GM23338 (cell line): ENCODE results near the gene CCR7. TPM values are rescaled to one million over a fixed set of nuclear protein-coding genes. Genes with fewer than 3 reads are reported as not detected.

ENCODE experiments used
- ATAC-seq: fragments of 200-7000 bp; cut with Tn5 transposase; 3 replicates; pipeline ENCODE4 v1.9.1; 2020
- DNase-seq: peaks from one replicate; pipeline ENCODE4 v3.0.0-alpha.2; 2015; ENCODE audit warnings: low spot score
- H2AFZ ChIP-seq: fragments of 200-600 bp; sonication (generic); 2 replicates; pipeline ENCODE4 v1.8.0; 2016; ENCODE audit warnings: antibody characterized with exemption, mild to moderate bottlenecking, moderate library complexity
- H3F3A ChIP-seq: fragments of 200-600 bp; sonication (generic); replicated peaks from 2 replicates; pipeline ENCODE4 v1.8.0; 2017; ENCODE audit warnings: antibody characterized with exemption, mixed run types, low read depth
- H3K27ac ChIP-seq: fragments of 200-600 bp; sonication (generic); 2 replicates; pipeline ENCODE4 v1.6.1; 2016; ENCODE audit warnings: low read depth
- H3K27me3 ChIP-seq: fragments of 200-600 bp; sonication (generic); 2 replicates; pipeline ENCODE4 v1.8.0; 2016; ENCODE audit warnings: mild to moderate bottlenecking, mixed run types, moderate library complexity; ENCODE audit not compliant: insufficient read depth
- H3K36me3 ChIP-seq: fragments of 200-600 bp; sonication (generic); 2 replicates; pipeline ENCODE4 v1.8.0; 2016; ENCODE audit warnings: mild to moderate bottlenecking; ENCODE audit not compliant: insufficient read depth
- H3K4me1 ChIP-seq: fragments of 200-600 bp; sonication (generic); 2 replicates; pipeline ENCODE4 v1.8.0; 2016; ENCODE audit warnings: mild to moderate bottlenecking, moderate library complexity; ENCODE audit not compliant: insufficient read depth
- H3K4me2 ChIP-seq: fragments of 200-600 bp; sonication (generic); 2 replicates; pipeline ENCODE4 v1.7.1; 2017; ENCODE audit warnings: mixed run types
- H3K4me3 ChIP-seq: fragments of 200-600 bp; sonication (generic); 2 replicates; pipeline ENCODE4 v1.6.1; 2016; ENCODE audit warnings: mixed run types
- H3K79me2 ChIP-seq: fragments of 200-600 bp; sonication (generic); replicated peaks from 2 replicates; pipeline ENCODE4 v1.8.0; 2017; ENCODE audit warnings: mild to moderate bottlenecking; ENCODE audit not compliant: insufficient read depth
- H3K9me2 ChIP-seq: fragments of 200-600 bp; sonication (generic); 2 replicates; pipeline ENCODE4 v1.8.0; 2017; ENCODE audit not compliant: insufficient read depth
- H4K20me1 ChIP-seq: fragments of 200-600 bp; sonication (generic); replicated peaks from 2 replicates; pipeline ENCODE4 v1.8.0; 2017; ENCODE audit warnings: mild to moderate bottlenecking; ENCODE audit not compliant: insufficient read depth
- H3K27ac Mint-ChIP-seq: 2 replicates; pipeline ENCODE4 v1.8.0; 2020; ENCODE audit warnings: inconsistent platforms, mild to moderate bottlenecking, moderate library complexity, mixed read lengths
- H3K27me3 Mint-ChIP-seq: 3 replicates; pipeline ENCODE4 v1.8.0; 2022; ENCODE audit warnings: low read depth, mild to moderate bottlenecking, moderate library complexity, mixed read lengths, inconsistent platforms; ENCODE audit not compliant: insufficient read depth, poor library complexity
- H3K36me3 Mint-ChIP-seq: 3 replicates; pipeline ENCODE4 v1.8.0; 2021; ENCODE audit warnings: low read depth, mild to moderate bottlenecking, inconsistent platforms, moderate library complexity, mixed read lengths
- H3K4me1 Mint-ChIP-seq: 3 replicates; pipeline ENCODE4 v1.8.0; 2020; ENCODE audit warnings: mild to moderate bottlenecking, inconsistent platforms, mixed read lengths
- H3K4me3 Mint-ChIP-seq: 3 replicates; pipeline ENCODE4 v1.8.0; 2021; ENCODE audit warnings: moderate library complexity, mild to moderate bottlenecking, inconsistent platforms, mixed read lengths
- H3K9me3 Mint-ChIP-seq: 3 replicates; pipeline ENCODE4 v1.8.0; 2020; ENCODE audit warnings: moderate library complexity, mild to moderate bottlenecking, inconsistent platforms, mixed read lengths
- CREB1 ChIP-seq: fragments of 250-450 bp; sonication (Bioruptor Pico); IDR thresholded peaks from 2 replicates; pipeline ENCODE4 v1.5.0; 2020; ENCODE audit warnings: low read depth, mild to moderate bottlenecking, moderate library complexity
- CTCF ChIP-seq, 2 experiments: fragments of 200-600 bp in 1 of 2; sonication (generic) in 1 of 2; conservative IDR thresholded peaks; 2 replicates each; pipeline versions ENCODE4 v1.5.1 to v1.6.1; 2016 to 2017; ENCODE audit warnings: antibody characterized with exemption in 2 of 2, low read depth in 2 of 2, mild to moderate bottlenecking in 2 of 2, moderate library complexity in 1 of 2
- ETS1 ChIP-seq: IDR thresholded peaks from 2 replicates; pipeline ENCODE4 v1.6.1; 2016; ENCODE audit warnings: antibody characterized with exemption
- EZH2 ChIP-seq: fragments of 200-600 bp; sonication (generic); IDR thresholded peaks from one replicate; pipeline ENCODE4 v1.8.0; 2017; ENCODE audit warnings: antibody characterized with exemption, mild to moderate bottlenecking, low read depth; ENCODE audit not compliant: unreplicated experiment
- EZH2phosphoT487 ChIP-seq: fragments of 200-600 bp; sonication (generic); IDR thresholded peaks from one replicate; pipeline ENCODE4 v1.8.1; 2018; ENCODE audit warnings: antibody characterized with exemption; ENCODE audit not compliant: unreplicated experiment
- JUNB ChIP-seq: IDR thresholded peaks from one replicate; pipeline ENCODE4 v1.6.1; 2016; ENCODE audit warnings: antibody characterized with exemption; ENCODE audit not compliant: unreplicated experiment
- NANOG ChIP-seq: IDR thresholded peaks from 2 replicates; pipeline ENCODE4 v1.6.1; 2016; ENCODE audit warnings: antibody characterized with exemption, borderline replicate concordance
- POLR2AphosphoS5 ChIP-seq: IDR thresholded peaks from 2 replicates; pipeline ENCODE4 v1.6.1; 2016; ENCODE audit warnings: antibody characterized with exemption, low read depth
- REST ChIP-seq: IDR thresholded peaks from one replicate; pipeline ENCODE4 v1.6.1; 2018; ENCODE audit warnings: antibody characterized with exemption; ENCODE audit not compliant: unreplicated experiment
- STAT1 ChIP-seq: IDR thresholded peaks from one replicate; pipeline ENCODE4 v1.6.1; 2016; ENCODE audit warnings: antibody characterized with exemption; ENCODE audit not compliant: unreplicated experiment
- ZNF114 ChIP-seq: fragments of 250-450 bp; sonication (Bioruptor Pico); IDR thresholded peaks from 2 replicates; pipeline ENCODE4 v1.5.0; 2020; ENCODE audit warnings: mild to moderate bottlenecking, moderate library complexity
- ZNF331 ChIP-seq: fragments of 250-450 bp; sonication (Bioruptor Pico); IDR thresholded peaks from 2 replicates; pipeline ENCODE4 v1.5.0; 2020; ENCODE audit warnings: low read depth, mild to moderate bottlenecking, moderate library complexity
- ZNF462 ChIP-seq: fragments of 250-450 bp; sonication (Bioruptor Pico); IDR thresholded peaks from 2 replicates; pipeline ENCODE4 v1.5.0; 2020; ENCODE audit warnings: mild to moderate bottlenecking, moderate library complexity
- polyA plus RNA-seq: library from polyadenylated mRNA; unstranded; fragments of >200 nt; fragmentation: Nextera tagmentation; extraction: Ambion mirVana; gene quantifications from 2 replicates; pipeline ENCODE4 v1.2.1, GENCODE V29; 2016
- total RNA-seq: library from RNA; depleted of rRNA; stranded (reverse); fragments of >200 nt; shearing (Covaris generic); gene quantifications from 2 replicates; pipeline ENCODE4 v1.2.3, GENCODE V29; 2014

The CCR7 gene
- total and polyA plus RNA-seq, 2 experiments from 2014 or later: 0.37 to 0.59 TPM

GRCh38 chr17:40598301-40598618 lies 33.0 kb upstream of the CCR7 start:
- H3K9me2 ChIP-seq: no peaks in the 10 kb centered on the region
- H3K27me3 Mint-ChIP-seq: peaks cover 3% of the 10 kb centered on the region
- no peaks in the 10 kb centered on the region for H3F3A ChIP-seq
- no peaks in the 10 kb centered on the region for H3K79me2 ChIP-seq
- ATAC-seq (no peak), DNase-seq (no peak)
- peaks cover 4% of the 10 kb centered on the region; the same call in 1 of the 2 replicates for H3K4me1 ChIP-seq
- no peaks in the 10 kb centered on the region for H3K36me3 ChIP-seq
- no peak overlapping the region for H3K4me3 ChIP-seq
- H3K4me1 Mint-ChIP-seq: peaks cover 5% of the 10 kb centered on the region; the same call in 2 of the 3 replicates
- H3K27ac Mint-ChIP-seq: no peak overlapping the region
- no peaks in the 10 kb centered on the region for H3K27me3 ChIP-seq
- no peaks in the 10 kb centered on the region for H3K36me3 Mint-ChIP-seq
- H3K9me3 Mint-ChIP-seq: no peaks in the 10 kb centered on the region
- H3K4me3 Mint-ChIP-seq: no peak overlapping the region
- TF ChIP-seq ETS1 (no peak), CTCF (conservative IDR thresholded peaks at IDR 0.05; ENCODE audit: low read depth in 2 of 2) (no peak), ZNF331 (CRISPR knock-in tag) (no peak), CREB1 (CRISPR knock-in tag) (no peak), ZNF462 (CRISPR knock-in tag) (no peak), EZH2phosphoT487 (no peak), NANOG (no peak), STAT1 (no peak), EZH2 (no peak), JUNB (no peak), ZNF114 (CRISPR knock-in tag) (no peak), REST (no peak), POLR2AphosphoS5 (no peak)
- H3K4me2 ChIP-seq: no peak overlapping the region
- no peak overlapping the region for H2AFZ ChIP-seq
- no peak overlapping the region for H3K27ac ChIP-seq
- no peaks in the 10 kb centered on the region for H4K20me1 ChIP-seq
